Measurements from ENCODE around the gene PDE7B. TPM values are rescaled to one million over a fixed set of nuclear protein-coding genes. Genes with fewer than 3 reads are reported as not detected.

Gene PDE7B
- total RNA-seq, 1 experiment from 2014 or later, result not detected

DNA sequence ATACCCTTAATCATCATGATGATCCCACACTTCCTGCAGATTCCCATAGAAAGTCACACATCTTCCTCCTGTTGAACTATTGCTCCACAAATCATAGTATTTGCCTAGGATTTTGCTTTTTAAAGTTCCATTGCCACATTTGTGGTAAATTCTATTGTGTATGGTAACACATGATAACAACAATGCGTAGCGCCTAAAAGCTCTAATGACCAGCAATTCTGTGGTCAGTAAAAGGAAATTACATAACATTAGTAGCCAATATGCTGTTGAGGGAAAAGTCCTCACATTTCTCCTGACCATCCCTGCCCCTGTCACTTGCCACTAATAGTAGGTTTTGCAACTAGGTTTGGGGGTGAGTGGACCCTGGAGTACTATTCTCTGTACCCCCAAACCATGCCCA is 31.8 kb upstream of the PDE7B start:
- H3K36me3 ChIP-seq (ENCODE audit: insufficient read depth, low read length, poor library complexity, severe bottlenecking), result no peaks in the 10 kb centered on the region
- H3K4me3 ChIP-seq (ENCODE audit: low read depth, low read length, poor library complexity, severe bottlenecking), result no peak overlapping the region
- H3K27ac ChIP-seq (ENCODE audit: low read depth, low read length, poor library complexity, severe bottlenecking), result no peak overlapping the region
- CTCF ChIA-PET, result no interaction called here
- intact Hi-C loops (cut with micrococcal nuclease; ENCODE audit: unreplicated experiment), result no loop called here
- H3K4me1 ChIP-seq (ENCODE audit: insufficient read depth, low read length, poor library complexity, severe bottlenecking), result no peaks in the 10 kb centered on the region
- peaks cover 100% of the 10 kb centered on the region for H3K27me3 ChIP-seq (replicated peaks; ENCODE audit: insufficient read depth, low read depth, low read length, poor library complexity)
- no peaks in the 10 kb centered on the region for H3K9me3 ChIP-seq (ENCODE audit: low read depth, low read length, poor library complexity, severe bottlenecking)
- no TSS peak for BruUV-seq (replicated peaks)
- POLR2A ChIA-PET (ENCODE audit: low non-redundant PET), result no interaction called here
- TF ChIP-seq EZH2 (IDR thresholded peaks at IDR 0.05; ENCODE audit: borderline replicate concordance, low read depth, low read length, poor library complexity, severe bottlenecking), result no peak
- TF ChIP-seq, protein P1, sequence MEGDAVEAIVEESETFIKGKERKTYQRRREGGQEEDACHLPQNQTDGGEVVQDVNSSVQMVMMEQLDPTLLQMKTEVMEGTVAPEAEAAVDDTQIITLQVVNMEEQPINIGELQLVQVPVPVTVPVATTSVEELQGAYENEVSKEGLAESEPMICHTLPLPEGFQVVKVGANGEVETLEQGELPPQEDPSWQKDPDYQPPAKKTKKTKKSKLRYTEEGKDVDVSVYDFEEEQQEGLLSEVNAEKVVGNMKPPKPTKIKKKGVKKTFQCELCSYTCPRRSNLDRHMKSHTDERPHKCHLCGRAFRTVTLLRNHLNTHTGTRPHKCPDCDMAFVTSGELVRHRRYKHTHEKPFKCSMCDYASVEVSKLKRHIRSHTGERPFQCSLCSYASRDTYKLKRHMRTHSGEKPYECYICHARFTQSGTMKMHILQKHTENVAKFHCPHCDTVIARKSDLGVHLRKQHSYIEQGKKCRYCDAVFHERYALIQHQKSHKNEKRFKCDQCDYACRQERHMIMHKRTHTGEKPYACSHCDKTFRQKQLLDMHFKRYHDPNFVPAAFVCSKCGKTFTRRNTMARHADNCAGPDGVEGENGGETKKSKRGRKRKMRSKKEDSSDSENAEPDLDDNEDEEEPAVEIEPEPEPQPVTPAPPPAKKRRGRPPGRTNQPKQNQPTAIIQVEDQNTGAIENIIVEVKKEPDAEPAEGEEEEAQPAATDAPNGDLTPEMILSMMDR (conservative IDR thresholded peaks at IDR 0.05; ENCODE audit: low read depth, low read length), result no peak
- no peak for DNase-seq (ENCODE audit: low spot score)

DNA sequence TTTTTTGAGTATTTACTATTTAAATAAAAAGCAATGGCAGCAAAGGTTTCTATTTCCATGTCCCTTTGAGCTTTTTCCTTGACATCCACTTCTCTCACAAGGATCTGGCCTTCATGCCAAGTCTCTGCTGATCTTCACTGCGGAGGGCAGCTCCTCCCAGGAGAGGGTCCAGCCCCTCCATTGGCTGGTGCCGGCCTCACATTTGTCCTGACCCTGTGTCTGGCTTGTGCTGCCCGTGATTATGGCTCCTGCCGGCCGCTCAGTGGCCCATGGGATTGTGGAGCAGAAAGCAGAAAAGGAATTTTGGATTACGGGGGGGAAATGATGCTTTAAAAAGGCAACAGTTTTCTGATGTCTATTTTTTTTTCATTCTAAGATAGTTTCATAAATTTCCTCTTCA is 31.2 kb upstream of the PDE7B start:
- H3K27me3 ChIP-seq (replicated peaks; ENCODE audit: insufficient read depth, low read depth, low read length, poor library complexity), result peaks cover 94% of the 10 kb centered on the region
- H3K9me3 ChIP-seq (ENCODE audit: low read depth, low read length, poor library complexity, severe bottlenecking), result no peaks in the 10 kb centered on the region
- POLR2A ChIA-PET (ENCODE audit: low non-redundant PET), result no interaction called here
- TF ChIP-seq EZH2 (IDR thresholded peaks at IDR 0.05; ENCODE audit: borderline replicate concordance, low read depth, low read length, poor library complexity, severe bottlenecking), result no peak
- TF ChIP-seq, protein P1 (conservative IDR thresholded peaks at IDR 0.05; ENCODE audit: low read depth, low read length), result no peak
- H3K4me1 ChIP-seq (ENCODE audit: insufficient read depth, low read length, poor library complexity, severe bottlenecking), result no peaks in the 10 kb centered on the region
- no peak overlapping the region for H3K27ac ChIP-seq (ENCODE audit: low read depth, low read length, poor library complexity, severe bottlenecking)
- BruUV-seq (replicated peaks), result no TSS peak
- intact Hi-C loops (cut with micrococcal nuclease; ENCODE audit: unreplicated experiment), result no loop called here
- DNase-seq (ENCODE audit: low spot score), result no peak
- no peak overlapping the region for H3K4me3 ChIP-seq (ENCODE audit: low read depth, low read length, poor library complexity, severe bottlenecking)
- H3K36me3 ChIP-seq (ENCODE audit: insufficient read depth, low read length, poor library complexity, severe bottlenecking), result no peaks in the 10 kb centered on the region
- CTCF ChIA-PET, result no interaction called here

DNA sequence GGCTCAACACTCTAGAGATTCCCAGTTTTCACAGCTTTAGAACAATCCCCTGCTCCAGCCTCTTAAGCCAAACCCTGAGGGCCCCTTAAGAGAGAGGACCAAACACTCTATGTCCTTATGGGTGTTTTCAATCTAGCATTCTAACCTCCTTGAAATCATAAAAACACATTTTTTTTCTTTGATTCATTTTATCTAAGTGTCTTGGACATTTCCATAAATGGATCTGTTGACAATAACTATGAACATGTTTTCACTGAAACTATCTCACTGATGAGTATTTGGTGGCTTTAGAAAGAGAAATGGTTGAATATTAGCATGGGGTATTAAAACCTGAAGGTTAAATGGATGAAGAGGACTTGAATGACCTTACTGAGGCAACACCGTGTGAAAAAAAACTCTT is 27.6 kb upstream of the PDE7B start:
- Histone ChIP-seq H3K4me1 (ENCODE audit: insufficient read depth, low read length, poor library complexity, severe bottlenecking) (no peaks in the 10 kb centered on the region), H3K9me3 (ENCODE audit: low read depth, low read length, poor library complexity, severe bottlenecking) (no peaks in the 10 kb centered on the region), H3K27ac (ENCODE audit: low read depth, low read length, poor library complexity, severe bottlenecking) (no peak overlapping the region), H3K36me3 (ENCODE audit: insufficient read depth, low read length, poor library complexity, severe bottlenecking) (no peaks in the 10 kb centered on the region), H3K4me3 (ENCODE audit: low read depth, low read length, poor library complexity, severe bottlenecking) (no peak overlapping the region), H3K27me3 (replicated peaks; ENCODE audit: insufficient read depth, low read depth, low read length, poor library complexity) (peaks cover 92% of the 10 kb centered on the region)
- intact Hi-C loops (cut with micrococcal nuclease; ENCODE audit: unreplicated experiment), result no loop called here
- ChIA-PET POLR2A (ENCODE audit: low non-redundant PET) (no interaction called here), CTCF (no interaction called here)
- DNase-seq (ENCODE audit: low spot score), result no peak
- no TSS peak for BruUV-seq (replicated peaks)
- TF ChIP-seq, protein P1 (conservative IDR thresholded peaks at IDR 0.05; ENCODE audit: low read depth, low read length), result no peak
- no peak for TF ChIP-seq EZH2 (IDR thresholded peaks at IDR 0.05; ENCODE audit: borderline replicate concordance, low read depth, low read length, poor library complexity, severe bottlenecking)

Data from A673 (cell line).